ENCODE measurements around the gene CDADC1. TPM values are rescaled to one million over a fixed set of nuclear protein-coding genes. Genes with fewer than 3 reads are reported as not detected.

Gene CDADC1
- total RNA-seq, 4 donors from 2014 or later: 1.1 to 4.0 (median 2.8) TPM

GRCh38 chr13:49300739-49301589 is 53.2 kb downstream of the CDADC1 start:
- Histone ChIP-seq H3K27me3 (no peaks in the 10 kb centered on the region), H3K36me3 (no peaks in the 10 kb centered on the region), H3K4me3 (peak overlapping the region in 3 of 4 donors; percentile 32 to 55 (median 33)), H3K27ac (peak overlapping the region in 2 of 4 donors; percentile 51 to 67), H3K4me1 (peaks cover 6 to 54% (median 12%) of the 10 kb centered on the region in 3 donors), H3K9me3 (no peaks in the 10 kb centered on the region)
- 8 to 14% methylated on average over 9 to 13 of the region's 20 CpGs for WGBS, 2 donors
- DNase-seq: no peak
- intact Hi-C loops (cut with DNase I): loop anchor here (5.0 kb wide), 2 partner anchors 136 to 306 kb away; no protein-coding TSS in a partner anchor
- TF ChIP-seq POLR2A (IDR thresholded peaks at IDR 0.05): no peak
- peak; percentile 71 to 91 (median 90) for TF ChIP-seq CTCF (IDR thresholded peaks at IDR 0.05)

- intact Hi-C loops (cut with DNase I): loop anchor here (5.0 kb wide), 2 partner anchors 135 to 305 kb away; no protein-coding TSS in a partner anchor
- peaks cover 6 to 66% (median 12%) of the 10 kb centered on the region in 3 donors for H3K4me1 ChIP-seq
- no peak overlapping the region for H3K4me3 ChIP-seq
- no peak for DNase-seq
- H3K9me3 ChIP-seq: no peaks in the 10 kb centered on the region
- WGBS, 2 donors: 64 to 74% methylated on average over 7 of the region's 7 CpGs
- TF ChIP-seq POLR2A (IDR thresholded peaks at IDR 0.05) (no peak), CTCF (IDR thresholded peaks at IDR 0.05) (no peak)
- H3K36me3 ChIP-seq: no peaks in the 10 kb centered on the region
- H3K27me3 ChIP-seq: no peaks in the 10 kb centered on the region
- H3K27ac ChIP-seq: peak overlapping the region in 2 of 4 donors; percentile 13 to 21
These were observed 54.5 kb downstream of the CDADC1 start for GRCh38 chr13:49302222-49302621.

- DNase-seq: no peak
- Histone ChIP-seq H3K9me3 (no peaks in the 10 kb centered on the region), H3K27ac (peak overlapping the region in 1 of 4 donors; percentile 68), H3K4me3 (no peak overlapping the region), H3K27me3 (no peaks in the 10 kb centered on the region), H3K36me3 (no peaks in the 10 kb centered on the region), H3K4me1 (peaks cover 6 to 72% (median 16%) of the 10 kb centered on the region in 3 donors)
- 41 to 68% methylated on average over 9 of the region's 9 CpGs for WGBS, 2 donors
- intact Hi-C loops (cut with DNase I): loop anchor here (5.0 kb wide), 2 partner anchors 134 to 304 kb away; no protein-coding TSS in a partner anchor
- TF ChIP-seq POLR2A (IDR thresholded peaks at IDR 0.05): no peak
- no peak for TF ChIP-seq CTCF (IDR thresholded peaks at IDR 0.05)
These were observed 55.1 kb downstream of the CDADC1 start for GRCh38 chr13:49302817-49303216.

GRCh38 chr13:49303533-49304252 is 56.0 kb downstream of the CDADC1 start:
- TF ChIP-seq CTCF (IDR thresholded peaks at IDR 0.05) (no peak), POLR2A (IDR thresholded peaks at IDR 0.05) (no peak)
- DNase-seq: no peak
- no peaks in the 10 kb centered on the region for H3K9me3 ChIP-seq
- peaks cover 14 to 81% (median 24%) of the 10 kb centered on the region in 3 donors for H3K4me1 ChIP-seq
- intact Hi-C loops (cut with DNase I): loop anchor here (5.0 kb wide), 2 partner anchors 134 to 304 kb away; no protein-coding TSS in a partner anchor
- no peaks in the 10 kb centered on the region for H3K36me3 ChIP-seq
- no peak overlapping the region for H3K4me3 ChIP-seq
- H3K27ac ChIP-seq: peak overlapping the region in 3 of 4 donors; percentile 27 to 68 (median 45)
- H3K27me3 ChIP-seq: no peaks in the 10 kb centered on the region
- 65 to 66% methylated on average over 9 to 11 of the region's 11 CpGs for WGBS, 2 donors

Data from esophagus squamous epithelium (tissue), 5 donors.